Measurements from ENCODE around the gene MIAT.
"Not testable (repeated sequence)": the region's sequence is repeated elsewhere in the genome, so short reads cannot be mapped to it uniquely, and the experiment has no call there.

The MIAT gene

DNA sequence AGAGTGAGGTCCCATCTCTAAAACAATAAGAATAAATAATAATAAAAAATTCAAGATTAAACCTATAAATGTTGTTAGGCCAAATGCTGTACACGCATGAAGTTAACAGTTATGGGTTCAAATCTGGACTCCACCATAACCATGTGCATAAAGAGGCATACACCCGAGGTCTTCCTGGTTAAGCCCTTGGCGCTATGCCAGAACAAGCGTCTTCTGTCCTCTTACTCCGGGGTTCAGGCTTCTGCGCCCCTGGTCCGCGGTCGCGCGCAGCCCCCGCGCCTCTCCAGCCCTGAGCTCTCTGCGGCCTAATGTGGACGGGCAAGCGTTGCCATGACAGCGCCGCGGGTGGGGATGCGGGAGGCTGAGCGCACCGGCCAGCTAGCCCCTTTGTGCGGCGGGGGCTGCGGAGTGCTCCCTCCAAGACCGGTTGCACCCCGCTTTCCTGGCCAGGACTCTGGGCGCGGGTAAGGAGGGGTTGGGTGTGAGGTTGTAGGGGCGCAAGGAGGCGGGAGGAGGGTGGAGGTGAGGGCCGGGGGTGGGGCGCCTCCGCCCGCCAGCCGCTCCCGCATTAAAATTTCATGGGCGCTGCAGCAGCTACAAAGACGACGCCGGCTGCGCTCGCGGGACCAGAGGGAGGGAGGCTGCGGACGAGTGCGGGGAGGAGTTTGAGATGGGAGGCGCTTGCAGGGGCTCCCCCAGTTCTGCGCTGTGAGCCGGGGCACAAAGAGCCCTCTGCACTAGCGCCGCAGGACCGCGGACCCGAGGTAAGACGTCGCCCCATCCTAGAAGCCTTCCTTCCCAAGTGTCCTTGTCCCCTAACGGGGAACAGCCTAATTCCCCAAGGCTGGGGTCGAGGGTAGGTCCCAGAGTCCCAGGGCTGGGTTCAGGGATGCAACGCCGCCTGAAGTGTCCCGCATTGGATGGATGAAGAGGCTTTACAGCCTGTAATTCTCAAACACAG, at the start of gene MIAT:
Gene MIAT, plus strand, starts transcription at position 698 of the 961 bp plus-strand sequence.
- no peak for DNase-seq

DNA sequence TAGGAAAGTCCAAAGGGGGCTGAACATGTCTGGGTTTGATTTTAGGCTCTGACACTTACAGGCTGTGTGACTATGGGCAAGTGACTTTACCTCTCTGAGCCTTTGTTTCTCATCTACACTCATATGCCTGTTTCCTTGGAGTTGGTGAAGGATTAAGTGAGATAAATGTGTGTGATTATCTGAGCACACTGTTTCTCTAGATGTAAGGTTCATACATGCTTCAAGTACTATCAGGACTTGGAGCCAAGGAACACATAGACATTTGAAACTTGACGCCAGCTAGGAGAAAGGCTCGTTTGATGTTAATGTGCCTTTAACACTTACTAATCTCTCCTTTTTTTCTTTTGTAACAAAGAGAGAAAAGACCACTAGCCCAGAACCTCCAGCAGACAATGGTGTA, 49.3 kb upstream of the MIAT start:
- DNase-seq, result no peak

DNA sequence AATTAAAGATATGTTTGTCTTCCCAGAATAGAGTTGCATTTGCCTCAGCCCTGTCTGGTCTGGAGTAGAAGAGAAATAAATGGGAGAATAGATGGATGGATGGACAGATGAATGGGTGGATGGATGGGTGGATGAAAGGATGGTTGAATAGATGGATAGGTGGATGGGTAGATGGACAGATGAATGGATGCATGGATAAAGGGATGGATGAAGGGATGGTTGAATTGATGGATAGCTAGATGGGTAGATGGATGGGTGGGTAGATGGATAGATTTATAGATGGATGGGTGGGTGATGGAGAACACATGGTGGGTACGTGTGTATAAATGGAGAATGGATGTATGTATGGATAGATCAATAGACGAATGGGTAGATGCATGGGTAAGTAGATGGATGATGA, 48.1 kb upstream of the MIAT start:
- no peak for DNase-seq

DNA sequence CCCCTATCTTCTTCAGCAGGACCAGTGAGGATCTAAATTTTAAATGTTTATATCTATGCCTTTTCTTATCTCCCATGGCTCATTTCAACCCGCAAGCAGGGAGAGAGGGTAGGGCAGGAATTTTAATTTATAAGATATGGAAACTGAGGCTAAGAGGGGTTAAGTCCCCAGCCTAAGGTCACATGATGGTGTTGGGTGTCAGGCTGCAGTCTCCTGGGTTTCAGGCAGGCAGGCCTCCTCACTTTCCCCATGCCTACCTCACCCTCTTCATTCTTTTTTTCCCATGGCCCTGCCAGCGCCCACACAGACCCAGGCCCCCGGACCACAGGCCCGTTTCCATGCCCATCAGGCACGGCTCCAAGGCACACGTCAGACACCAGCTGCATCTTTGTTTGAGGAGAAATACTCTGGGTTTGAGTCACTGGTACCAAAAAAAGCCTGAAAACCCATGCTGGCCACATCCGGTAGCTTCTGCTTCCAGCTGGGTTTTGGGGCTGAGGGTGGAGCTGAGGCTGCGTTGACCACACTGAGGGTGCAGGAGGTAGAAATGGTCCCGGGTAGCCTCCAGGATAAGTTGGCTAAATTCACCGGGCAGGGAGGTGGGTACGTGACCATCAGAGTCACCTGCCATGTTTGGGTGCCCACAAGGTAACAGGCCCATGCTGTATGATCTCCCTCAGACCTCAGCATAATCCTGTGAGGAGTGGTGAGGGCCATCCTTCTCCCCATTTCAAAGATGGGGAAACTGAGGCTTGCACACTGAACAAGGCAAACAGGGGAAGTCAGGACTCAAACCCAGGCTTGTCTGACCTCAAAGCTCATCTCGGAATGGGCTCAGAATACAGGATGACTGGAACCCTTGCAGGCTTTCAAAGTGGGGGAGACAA, 47.1 kb upstream of the MIAT start:
- no peak for DNase-seq

DNA sequence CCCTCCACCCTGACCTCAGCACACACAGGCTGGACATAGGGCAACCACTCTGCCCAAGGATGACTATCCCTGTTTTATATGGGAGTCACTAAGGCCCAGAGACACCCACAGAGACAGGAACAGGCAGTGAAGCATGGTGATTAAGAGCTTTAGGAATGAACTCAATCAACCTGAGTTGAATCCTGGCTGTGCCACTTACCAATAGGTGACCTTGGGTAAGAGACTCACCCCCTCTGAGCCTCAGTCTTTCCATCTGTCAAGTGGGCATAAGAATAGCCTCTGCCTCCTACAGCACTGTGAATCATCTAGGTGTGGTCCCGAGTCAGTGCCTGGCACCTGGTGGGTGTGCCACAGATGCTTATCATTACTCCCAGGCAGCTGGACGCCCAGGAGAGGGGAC, 46.4 kb upstream of the MIAT start:
- no peak for DNase-seq

DNA sequence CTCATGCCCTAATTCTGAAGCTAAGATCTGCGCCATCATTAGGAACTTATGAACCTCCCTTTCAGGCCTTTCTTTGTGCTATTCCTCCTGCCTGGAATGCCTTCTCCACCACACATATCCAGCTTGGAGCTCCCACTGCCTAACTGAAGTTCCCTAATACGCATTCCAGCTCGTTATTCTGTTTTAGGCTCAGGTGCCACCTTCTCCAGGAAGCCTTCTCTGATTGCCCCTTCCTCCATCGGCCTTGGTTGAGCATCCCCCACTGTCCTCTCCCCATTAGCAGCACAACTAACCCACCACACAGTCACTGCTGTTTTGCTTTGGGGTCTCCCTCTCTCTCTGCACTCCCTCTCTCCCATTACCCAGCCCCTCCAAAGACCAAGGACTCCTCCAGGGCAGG, 44.7 kb upstream of the MIAT start:
- DNase-seq, result no peak

DNA sequence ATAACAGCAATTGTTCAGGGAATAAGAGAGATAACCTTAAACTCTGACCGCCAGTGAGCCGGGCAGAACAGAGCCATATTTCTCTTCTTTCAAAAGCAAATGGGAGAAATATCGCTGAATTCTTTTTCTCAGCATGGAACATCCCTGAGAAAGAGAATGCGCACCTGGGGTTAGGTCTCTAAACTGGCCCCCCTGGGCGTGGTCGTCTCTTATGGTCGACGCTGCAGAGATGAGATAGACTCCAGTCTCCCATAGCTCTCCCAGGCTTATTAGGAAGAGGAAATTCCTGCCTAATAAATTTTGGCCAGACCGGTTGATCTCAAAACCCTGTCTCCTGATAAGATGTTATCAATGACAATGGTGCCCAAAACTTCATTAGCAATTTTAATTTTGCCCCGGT, 43.6 kb upstream of the MIAT start:
- DNase-seq, result not testable (repeated sequence)

DNA sequence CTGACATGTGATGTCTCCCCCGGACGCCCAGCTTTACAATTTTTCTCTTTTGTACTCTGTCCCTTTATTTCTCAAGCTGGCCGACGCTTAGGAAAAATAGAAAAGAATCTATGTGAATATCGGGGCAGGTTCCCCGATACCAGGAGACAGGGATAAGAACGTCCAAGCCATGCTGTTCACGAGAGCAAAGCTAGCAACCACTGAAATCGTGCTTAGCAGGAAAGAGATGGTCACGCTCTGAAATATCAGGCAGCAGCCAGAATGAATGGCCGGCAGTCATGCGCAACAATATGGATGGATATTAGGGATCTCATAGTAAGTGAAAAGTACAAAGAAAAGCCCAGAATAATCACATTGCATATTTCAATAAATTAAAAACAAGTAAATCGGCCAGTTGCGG, 43.1 kb upstream of the MIAT start:
- DNase-seq, result no peak

DNA sequence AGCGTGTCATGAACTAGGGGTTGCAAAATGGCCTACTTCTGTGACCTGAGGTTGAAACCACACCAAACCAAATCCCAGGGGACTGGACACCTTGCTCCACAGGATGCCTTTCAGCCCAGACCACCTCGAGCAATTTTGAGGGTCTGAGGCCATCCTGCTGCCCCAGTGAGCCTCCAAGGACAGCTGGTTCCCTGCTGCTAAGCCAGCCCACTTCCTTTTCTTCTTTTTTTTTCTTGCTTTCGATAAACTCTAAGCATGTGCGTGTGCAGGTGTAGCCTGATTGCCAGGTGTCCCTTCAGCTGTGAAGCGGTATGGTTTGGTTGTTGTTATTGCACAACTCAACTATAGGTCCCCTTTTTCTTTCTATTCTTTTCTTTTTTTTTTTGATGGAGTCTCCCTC, 42.2 kb upstream of the MIAT start:
- no peak for DNase-seq

DNA sequence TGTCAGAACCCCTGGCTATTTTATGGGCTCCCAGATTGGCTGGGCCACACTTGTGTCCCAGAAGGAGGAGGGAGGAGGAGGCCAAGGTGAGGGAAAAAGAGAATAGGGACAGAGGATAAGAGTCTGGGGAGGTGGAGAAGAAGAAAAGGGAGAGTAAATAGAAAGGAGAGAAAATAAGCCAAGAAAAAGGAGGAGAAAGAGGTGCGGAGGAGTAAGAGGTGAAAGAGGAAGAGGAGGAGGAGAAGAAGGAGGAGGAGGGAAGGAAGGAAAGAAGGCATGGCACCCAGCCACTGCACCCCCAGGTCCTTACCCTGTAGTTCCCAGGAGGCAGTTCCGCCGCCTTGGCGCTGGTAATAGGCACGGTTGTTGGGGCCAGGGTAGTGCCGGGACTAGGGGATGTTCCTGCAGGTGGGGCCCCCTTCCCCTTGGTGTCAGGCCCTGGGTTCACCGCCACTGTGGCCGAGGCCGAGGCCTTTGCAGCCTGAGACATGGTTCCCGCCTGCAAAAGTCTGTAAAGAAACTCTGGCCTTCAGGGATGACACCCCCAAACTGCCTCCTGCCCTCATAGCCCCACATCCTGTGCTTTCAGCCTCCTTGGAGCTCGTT, 41.5 kb upstream of the MIAT start:
- no peak for DNase-seq

DNA sequence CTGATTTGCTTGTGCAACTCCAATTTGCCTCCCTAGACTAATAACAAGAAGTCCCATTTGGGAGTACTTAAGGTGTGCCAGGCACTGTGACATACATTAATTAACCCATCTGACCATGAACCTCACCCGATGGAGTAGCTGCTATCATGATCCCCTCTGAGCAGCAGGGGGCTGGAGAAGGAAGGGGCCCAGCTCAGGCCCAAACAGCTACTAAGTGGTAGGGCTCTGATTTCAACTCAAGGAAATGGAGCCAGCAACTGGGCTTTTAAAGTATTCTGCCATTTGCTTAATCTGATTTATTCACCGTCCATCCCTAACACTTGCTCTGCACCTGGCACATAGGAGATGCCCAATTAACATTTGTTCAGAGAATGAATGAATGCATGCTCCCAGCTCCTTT, 40.7 kb upstream of the MIAT start:
- no peak for DNase-seq

DNA sequence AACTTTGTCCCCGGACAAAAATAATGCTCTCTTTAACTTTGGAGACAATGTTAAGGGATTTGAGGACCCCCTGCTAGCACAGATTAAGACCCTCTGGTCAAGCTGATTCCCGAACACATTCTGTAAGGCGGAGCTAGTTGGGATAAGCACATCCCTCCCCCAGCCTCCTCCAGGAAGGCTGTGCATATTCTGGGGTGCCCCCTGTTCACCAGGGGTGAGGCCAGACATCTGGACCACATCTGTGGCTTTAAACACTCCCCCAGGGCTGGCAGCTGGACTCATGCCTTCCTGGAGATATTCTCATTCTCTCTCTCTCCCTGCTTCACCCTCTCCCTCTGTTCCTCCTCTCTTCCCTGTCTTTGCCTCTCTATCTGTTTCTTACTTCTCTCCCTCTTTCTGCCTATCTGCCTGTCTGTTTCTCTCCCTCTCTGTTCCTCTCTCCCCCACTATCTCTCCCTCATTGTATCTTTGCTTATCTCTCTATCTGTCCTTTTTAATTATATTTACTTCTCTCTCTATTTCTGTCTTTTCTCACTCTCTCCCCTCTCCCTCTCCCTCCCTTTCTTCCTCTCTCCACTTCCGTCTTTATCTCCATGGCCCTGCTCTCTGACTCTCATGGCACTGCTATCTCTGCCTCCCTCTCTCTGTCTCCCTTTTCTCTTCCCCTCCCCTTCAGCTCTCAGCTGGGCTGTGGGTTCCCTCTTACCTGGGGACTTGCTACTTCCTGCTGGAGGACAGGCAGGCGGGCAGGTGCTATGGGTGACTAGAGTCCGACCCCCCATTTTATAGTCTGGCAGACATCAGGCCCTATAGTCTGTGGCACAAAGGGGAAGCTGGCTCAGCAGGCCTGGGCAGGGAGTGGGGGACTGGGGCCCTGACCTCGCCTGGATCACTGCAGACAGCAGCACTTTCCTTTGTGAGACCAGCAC, 39.9 kb upstream of the MIAT start, which contains the start of gene CRYBB1:
Gene CRYBB1, minus strand, starts transcription at position 757 of the 929 bp plus-strand sequence. CDS start 1,708 bp downstream, outside the sequence.
- DNase-seq, result no peak

DNA sequence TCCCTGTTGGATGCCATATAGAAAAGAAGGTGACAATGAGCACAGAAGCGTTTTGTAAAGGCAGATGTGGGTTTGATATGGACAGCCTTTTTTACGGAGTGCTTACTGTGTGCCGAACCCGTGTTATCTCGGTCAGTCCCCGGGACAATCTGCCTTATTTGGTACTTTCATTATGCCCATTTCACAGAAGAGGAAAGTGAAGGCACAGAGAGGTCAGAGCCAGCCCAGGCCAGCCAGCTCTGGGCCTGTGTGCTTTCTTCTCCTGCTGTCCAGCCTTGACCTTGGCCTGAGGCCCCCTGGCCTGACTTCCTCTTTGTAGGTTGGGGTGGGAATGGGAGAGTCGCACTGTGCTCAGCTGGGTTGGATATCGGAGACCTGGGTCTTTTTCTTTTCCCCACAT, 38.9 kb upstream of the MIAT start:
- DNase-seq, result no peak

DNA sequence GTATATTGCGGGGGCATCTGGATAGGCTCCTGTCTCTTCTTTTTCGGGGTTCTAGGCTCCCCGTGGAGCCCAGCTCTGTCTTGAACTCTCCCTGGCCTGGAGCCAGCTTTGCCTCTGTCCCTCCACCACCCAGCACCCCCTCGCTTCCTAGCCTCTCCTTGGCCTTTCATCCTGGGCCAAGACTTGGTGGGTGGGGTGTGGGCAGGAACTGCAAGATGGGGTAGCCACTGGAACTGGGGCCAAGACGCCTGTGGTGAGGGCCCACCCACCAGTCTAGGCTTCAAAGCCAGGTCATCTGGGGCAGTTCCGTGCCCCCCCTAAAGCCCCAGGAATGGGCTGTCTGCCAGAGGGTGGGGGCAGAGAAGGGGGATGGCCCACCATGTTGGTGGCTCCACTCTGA, 37.9 kb upstream of the MIAT start:
- no peak for DNase-seq

DNA sequence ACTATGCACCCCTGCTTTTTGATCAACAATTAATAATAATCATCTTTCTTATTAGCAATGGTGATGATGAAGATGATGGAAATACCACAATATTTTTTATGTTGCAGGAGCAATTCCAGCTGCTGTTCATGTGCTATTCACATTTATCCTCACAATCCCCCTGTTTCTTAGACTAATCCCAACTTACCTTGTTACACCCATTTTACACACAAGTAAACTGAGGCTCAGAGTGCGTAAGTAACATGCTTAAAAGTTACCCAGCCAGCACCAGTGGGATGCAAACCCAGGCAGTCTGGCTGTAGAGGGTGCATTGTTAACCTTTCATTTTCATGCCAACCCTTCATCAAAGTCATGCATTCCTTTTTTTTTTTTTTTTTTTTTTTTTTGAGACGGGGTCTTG, 37.2 kb upstream of the MIAT start:
- no peak for DNase-seq

DNA sequence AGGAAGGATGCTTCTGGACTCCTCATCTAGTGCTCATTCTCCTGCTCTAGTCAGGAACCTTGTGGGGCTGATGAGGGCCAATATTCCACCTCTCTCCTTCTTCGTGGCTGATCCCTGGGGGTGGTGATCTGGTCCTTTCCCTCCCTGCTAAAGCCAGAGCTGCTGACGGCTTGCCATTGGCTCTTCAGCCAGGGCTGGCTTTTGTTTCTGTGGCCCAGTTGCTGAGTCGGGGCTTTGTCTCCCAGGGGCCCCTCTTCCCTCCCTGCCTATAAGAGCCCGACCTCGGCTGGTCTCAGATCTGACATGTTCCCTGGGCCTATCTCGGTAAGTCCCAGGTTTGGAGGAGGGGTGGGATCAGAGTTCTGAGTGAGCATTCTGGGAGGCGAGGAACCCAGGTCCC, 35.7 kb upstream of the MIAT start, which contains the start of gene CRYBA4:
Gene CRYBA4, plus strand, starts transcription at position 301 of the 400 bp plus-strand sequence. CDS start 634 bp downstream, outside the sequence.
- no peak for DNase-seq

DNA sequence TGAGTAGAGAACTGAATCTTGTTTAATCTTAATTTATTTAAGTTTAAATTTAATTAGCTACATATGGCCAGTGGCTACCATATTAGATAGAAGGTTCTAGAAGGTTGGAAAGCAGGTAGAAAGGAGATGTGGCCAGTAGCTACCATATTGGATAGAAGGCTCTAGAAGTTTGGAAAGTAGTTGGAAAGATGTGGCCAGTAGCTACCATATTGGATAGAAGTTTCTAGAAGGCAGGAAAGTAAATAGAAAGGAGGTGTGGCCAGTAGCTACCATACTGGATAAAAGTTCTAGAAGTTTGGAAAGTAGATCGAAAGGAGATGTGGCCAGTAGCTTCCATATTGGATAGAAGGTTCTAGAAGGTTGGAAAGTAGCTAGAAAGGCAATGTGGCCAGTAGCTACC, 33.4 kb upstream of the MIAT start:
- DNase-seq, result no peak

DNA sequence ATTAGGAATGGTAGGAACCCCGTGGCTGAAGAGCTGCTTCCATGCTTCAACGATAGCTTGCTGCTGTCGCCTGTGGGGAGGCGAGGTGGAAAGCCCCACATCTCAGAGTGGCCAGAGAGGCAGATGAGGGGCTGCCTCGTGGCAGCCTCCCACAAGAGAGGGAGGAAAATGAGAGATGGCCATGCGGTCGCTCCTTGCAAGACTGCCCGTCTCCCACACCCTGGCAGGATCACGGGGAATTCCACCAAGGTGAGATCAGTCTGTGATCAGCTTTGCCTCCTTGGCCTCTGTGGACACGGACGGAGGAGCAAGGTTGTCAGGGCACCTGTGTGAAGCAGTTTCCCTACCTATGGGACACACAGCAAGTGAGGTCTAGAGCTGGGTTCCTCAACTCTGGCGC, 32.6 kb upstream of the MIAT start:
- DNase-seq, result no peak

DNA sequence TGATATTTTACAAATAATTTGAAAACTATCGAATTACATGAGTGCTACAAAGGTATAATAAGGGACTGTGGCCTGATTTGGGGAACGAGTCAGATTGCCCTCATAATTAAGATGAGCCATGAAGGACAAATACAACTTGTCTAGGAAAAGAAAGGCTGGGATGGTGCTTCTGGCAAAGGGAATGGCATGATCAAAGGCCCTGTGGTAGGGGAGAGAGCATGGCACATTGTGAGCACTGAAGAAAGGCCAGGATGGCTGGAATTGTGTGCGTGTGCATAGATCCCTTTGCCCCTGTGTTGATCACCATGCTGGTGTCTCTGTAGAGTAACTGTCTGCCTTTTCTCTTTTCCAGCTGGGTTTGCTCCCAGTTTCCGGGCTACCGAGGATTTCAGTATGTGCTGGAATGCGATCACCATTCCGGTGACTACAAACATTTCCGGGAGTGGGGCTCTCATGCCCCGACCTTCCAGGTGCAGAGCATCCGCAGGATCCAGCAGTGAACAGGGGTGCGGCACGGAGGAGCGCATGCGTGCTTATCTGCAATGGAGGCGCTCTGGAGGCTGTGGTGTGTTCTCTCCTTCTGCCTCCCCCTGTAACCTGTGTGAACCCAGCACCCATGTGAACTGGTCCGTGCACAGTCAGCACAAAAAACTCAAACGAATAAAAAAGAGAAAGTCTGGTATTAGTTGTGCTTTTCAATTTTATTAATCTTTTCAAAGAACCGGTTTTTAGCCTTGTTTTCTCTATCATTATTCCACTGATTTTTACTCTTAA, 27.2 kb upstream of the MIAT start:
- no peak for DNase-seq

DNA sequence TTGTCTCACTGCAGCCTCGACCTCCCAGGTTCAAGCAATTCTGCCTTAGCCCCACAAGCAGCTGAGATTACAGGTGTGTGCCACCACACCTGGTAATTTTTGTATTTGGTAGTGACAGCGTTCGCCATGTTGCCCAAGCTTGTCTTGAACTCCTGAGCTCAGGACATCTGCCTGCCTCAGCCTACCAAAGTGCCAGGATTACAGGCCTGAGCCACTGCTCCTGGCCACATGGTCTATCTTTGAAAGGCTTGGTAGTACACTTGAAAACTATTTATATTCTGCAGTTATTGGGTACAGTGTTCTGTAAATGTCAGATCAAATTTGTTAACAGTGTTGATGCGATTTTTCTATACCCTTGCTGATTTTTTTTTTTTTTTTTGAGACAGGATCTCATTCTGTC, 26.1 kb upstream of the MIAT start:
- no peak for DNase-seq

Measured in 8988T (cell line).